Raji (cell line): ENCODE results near the gene ZNF792.
A peak's percentile ranks its signal among the peaks of the same experiment; 100 is the strongest.

Experiments
- POLR2A ChIP-seq: IDR thresholded peaks from 2 replicates; pipeline ENCODE4 v1.6.1; 2011; ENCODE audit warnings: low read depth, low read length, control low read depth; ENCODE audit not compliant: insufficient read depth

ZNF792 gene

DNA sequence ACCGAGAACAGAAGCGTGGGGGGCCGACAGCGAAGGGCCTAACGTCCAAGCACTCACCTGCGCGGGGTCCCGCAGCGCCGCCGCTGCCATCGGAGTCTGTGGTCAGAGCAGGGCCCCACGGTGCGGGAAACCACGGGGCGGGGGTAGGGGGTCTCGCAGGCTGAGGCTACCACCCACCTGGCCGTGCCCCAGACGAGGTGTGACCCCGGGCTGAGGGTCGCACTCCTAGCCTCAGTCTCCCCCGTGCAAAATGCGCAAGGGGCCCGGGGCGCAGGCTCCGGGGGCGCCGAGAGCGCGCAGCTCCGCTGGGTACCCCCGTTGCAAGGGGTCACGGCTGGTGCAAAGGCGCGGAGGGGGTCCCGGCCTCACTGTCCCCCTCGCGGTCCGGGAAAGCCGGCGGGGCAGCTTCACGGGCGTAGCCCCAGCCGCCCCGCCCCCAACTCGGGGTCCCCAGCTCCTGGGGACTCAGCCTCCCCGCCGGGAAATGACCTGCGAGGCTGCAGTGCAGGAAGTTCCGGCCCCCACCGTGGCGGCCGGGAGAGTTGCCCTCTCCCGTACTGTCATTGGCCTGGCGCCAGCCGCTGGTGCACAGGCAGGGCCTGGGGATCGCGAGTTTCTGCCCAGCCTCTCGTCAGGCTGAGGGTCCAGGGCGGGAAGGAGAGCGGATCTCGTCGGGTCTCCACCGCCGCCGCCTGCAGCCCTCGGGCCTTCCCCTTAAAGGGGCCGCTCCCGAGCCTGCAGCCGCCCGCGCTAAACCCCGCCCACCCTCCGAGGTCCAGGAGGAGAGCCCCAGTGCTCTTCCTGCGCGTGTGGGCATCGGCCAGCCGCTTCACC is at the start of gene ZNF792:
ZNF792 (minus strand) TSS at position 657 of the 834 bp plus-strand sequence; CDS start at position 90, 567 bp downstream.
- peak; percentile 49 for TF ChIP-seq POLR2A

DNA sequence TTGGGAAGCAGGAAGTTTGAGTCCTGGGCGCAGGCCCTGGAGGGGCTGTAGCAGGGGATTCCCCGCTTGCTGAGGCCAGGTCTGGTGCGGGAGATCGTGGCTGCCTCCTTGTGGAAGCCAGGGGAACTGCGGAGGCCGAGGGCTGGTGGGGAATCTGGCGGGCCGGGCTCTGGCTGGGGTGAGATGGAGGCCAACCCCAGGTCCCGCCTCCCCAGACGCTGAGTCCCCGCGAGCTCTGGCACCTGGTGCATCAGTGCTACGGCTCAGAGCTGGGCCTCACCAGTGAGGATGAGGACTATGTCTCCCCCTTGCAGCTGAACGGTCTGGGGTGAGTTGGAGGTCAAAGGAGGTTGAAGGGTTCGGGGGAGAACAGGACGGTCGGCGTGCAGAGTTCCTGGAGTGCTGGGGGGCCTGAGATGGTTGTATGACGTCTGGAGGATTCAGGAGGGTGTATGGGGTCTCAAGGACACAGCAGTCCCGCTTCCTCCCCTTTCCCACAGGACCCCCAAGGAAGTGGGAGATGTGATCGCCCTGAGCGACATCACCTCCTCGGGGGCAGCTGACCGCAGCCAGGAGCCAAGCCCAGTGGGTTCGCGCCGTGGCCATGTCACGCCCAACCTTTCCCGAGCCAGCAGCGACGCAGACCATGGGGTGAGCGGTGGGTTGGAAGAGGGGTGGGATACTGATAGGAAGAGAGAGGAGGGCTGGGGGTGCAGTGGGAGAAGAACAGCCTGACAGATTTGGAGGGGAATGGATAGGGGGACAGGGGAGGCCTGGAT is 49.2 kb upstream of the ZNF792 start:
- TF ChIP-seq POLR2A, result no peak

DNA sequence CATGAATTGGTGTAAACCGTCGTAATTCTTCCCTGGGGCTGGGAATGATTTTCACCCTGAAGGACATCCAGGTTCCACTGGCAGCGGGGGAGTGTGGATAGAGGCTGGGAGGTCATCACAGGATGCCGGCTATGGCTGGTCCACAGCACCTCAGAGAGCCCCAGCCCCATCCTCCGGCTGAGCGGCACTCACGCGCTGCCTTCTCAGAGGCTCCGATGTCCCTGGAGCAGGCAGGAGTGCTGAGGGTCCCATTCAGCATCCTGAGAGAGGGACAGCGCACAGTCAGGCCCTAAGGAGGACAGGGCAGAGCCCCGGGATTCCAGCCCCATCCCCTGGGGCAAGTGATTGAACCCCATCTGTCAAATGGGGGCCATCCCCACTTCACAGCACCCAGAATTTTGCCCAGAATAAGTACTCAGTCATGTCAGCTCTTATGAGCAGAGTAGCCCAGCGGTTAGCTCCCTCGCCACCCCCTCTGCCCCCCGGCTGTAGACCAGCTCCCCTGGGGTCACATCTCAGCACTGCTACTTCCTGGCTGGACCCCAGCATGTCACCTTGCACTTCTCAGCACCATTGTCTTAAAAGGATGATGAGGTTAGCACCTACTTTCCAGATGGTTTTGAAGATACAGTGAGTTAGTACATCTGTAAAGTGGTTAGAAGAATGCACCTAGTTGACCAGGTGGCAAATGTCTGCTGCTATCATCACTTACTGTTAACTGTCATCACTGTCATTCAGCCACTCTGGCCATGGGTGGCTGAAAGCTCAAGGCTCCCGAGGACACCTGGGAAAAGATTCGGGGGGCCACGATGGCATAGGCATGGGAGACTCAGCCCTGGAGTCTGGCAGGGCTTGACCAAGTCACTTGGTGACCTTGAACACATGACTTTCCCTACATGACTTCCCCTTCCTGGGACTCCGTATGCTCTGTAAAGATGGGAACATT is 48.0 kb upstream of the ZNF792 start:
- no peak for TF ChIP-seq POLR2A

DNA sequence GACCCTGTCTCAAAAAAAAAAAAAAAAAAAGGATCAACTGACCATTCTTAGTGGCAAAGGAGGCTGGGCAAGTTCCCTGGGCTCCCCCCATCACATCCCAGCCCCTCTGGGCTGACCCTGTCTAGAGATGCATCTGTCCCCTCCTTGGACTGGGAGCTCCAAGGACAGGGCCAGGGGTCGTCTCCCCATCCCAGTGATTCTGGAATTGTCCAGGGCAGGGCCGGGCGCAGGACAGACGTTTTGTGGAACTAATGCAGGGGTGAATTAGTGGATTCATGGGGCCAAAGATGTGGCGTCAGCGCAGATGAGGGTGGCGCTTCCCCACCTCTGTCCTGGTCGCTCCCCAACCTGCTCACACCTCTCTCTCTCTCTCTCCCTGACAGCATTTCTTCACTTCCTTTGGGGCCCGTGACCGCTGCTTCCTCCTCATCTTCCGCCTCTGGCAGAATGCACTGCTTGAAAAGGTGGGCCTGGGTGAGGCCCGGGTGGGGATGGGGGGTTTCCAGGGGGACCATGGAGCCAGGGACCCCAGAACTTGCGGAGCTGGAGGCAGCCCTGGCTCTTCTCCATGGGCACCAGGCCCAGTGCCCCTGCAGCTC is 47.2 kb upstream of the ZNF792 start:
- no peak for TF ChIP-seq POLR2A

DNA sequence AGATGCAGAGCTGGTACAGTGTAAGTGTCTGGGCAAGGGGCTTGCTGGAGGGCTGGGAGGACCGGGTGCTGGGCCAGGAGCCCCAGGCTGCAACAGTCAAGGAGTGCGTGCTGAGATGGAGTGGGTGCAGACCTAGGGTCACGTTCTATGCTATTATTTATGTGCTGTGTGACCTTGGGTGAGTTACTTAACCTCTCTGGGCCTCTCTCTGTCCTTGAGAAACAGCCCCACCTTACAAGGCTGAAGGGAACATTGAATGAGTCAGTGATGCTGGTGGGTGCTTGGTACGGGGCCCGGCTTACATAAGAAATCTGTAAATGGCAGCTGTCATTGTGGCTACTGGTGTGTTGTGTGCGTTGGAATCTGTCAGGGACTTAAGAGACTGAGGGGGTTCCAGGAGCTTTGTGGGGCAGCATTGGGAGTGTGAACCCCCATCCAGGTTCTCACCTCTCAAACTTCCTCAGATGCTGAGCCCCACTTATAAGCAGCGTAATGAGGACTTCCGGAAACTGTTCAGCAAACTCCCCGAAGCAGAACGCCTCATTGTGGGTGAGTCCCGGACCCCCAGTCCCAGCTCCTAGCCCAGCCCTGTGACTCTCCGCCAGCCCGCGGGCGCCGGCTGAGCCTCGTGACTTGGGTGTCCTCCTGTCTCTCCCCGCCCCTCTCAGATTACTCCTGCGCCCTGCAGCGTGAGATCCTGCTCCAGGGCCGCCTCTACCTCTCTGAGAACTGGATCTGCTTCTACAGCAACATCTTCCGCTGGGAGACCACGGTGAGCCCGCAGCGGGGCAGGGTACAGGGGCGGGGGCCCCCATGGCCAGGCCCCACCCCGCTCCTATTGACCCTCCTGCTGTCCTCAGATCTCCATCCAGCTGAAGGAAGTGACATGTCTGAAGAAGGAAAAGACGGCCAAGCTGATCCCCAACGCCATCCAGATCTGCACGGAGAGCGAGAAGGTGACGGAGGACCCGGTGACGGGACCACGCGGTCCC is 45.7 kb upstream of the ZNF792 start:
- TF ChIP-seq POLR2A, result no peak

DNA sequence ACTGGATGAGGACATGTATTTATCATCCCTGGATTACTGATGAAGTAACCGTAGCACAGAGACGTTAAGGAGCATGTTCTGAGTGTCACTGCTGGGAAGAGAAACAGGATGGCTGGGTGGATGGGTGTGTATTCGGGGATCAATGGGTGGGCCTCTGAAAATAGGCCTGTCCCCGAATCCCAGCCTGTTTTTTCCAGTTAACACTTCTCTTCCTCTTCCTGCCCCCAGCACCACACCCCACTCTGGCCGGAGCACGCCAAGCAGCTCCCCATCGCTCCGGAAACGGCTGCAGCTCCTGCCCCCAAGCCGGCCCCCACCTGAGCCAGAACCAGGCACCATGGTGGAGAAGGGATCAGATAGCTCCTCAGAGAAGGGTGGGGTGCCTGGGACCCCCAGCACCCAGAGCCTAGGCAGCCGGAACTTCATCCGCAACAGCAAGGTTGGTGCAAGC is 44.9 kb upstream of the ZNF792 start:
- no peak for TF ChIP-seq POLR2A

DNA sequence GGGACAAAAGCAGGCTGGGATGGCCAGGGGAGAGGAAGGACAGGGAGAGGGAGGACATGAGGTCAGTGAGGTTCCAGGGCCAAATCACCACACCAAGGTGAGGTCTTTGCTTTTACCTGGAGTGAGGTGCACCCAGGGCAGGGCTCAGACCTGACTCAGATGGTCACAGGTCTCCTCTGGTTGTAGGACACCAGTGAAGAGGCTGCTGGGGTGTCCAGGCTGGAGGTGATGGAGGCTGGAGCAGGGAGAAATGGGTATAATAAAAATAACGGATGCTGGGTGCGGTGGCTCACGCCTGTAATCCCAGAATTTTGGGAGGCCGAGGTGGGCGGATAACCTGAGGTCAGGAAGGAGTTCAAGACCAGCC is 43.0 kb upstream of the ZNF792 start:
- no peak for TF ChIP-seq POLR2A

DNA sequence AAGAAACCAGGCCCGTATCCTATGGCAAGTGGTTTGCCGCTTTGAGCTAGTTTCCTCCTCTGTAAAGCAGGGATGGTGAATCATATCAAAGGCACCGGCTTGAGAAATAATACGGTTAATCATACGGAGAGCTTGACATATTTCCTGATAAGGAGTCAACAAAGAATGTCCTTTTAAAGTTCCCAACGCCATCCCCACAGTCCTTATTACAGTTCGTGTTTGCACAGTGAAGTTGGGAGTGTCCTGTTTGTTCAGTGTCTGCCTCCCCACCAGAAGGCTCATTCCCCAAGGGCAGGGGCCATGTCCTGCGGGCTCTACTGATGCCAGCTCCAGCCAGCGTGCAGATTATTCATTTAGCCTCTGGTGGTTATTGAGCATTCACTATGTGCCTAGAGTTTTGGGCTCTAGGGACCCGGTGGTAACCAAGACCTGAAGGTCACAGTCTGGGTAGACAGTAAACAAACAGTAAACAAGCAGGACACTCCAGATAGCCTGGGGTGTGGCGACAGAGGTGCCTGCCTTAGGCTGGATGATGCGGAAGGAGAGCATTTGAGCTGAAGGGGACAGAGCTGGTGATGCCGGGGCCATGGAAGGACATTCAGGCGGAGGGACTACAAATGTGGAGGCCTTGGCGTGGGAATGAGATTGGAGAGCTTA is 42.4 kb upstream of the ZNF792 start:
- TF ChIP-seq POLR2A, result no peak

DNA sequence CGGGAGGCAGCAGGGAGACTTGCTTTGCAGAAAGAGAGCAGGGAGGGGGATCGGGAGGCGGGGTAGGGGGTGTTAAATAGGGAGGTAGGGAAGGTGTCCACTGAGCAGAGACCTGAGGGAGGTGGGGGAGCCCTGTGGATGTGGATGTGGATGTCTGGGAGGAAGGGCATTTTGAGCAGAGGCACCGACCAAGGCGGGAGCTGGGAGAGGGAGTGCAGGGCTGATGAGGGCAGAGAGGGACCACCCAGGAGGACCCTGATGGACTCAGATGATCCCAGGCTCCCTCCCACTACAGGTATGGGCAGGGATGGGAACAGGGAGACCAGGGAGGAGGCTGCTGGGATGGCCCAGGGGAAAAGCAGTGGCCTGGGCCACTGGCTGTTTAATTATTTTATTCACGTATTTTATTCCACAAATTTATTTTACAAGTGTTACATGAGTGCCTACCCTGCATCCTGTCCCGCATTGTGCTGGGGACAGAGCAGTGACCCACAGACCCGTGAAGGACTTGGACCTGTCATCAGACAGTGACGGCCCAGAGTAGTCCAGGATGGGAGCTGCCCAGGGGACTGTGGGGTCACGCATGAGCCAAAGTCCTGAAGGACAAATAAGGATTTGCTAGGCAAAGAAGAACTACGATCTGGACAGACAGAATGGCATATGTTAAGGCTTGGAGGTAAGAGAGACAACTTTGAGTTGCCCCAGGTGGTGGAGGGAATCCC is 41.4 kb upstream of the ZNF792 start:
- no peak for TF ChIP-seq POLR2A

DNA sequence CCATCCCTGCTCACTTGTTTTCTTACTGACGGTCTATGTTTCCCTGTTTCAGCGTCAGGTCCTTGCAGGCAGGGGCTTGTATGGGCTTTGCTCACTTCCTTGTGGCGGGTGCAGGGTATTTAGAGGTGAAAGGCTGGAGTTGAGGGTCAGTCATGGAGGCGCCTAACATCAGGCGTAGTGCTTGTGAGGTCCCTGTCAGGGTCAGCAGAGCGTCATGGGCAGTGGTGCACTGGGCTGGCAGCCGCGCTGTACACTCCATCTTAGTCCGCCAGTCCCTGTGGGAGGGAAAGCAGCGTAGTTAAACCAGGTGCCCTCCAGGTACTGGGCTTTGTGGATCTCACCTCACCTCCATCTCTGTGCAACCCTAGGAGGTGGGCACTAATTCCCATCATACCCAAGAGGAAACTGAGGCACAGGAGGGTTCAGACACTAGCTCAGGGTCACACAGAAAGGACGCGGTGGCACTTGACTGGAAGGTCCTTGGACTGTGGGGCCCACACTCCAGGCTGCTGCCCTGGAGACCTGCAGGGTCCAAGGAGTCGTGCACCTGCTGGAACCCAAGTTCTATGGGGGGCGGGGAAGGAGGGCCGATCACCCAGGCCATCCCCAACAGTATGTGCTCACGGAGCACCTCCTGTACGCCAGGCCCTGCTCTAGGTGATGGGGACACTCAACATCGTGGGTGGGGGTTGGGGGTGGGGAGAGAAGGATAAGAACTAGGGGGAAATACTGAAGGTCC is 40.7 kb upstream of the ZNF792 start:
- no peak for TF ChIP-seq POLR2A

DNA sequence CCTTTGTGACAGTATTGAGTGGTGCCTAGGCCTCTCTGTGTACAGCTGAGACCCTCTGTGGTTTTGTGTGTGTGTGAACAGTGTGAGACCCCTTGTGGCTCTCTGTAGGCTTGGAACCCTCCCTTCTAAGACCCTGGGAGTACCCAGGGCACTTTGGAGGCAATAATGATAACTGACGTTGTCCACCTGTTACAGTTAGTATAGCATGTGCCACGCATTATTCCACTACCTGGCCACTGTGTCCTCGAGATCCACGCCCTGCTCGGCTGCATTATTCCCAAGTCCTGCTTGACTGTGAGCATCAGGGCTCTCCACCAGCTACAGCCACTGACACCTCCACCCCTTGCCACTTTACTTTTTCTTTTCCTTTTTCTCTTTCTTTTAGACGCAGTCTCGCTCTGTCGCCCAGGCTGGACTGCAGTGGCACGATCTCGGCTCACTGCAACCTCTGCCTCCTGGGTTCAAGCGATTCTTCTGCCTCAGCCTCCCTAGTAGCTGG is 38.1 kb upstream of the ZNF792 start:
- no peak for TF ChIP-seq POLR2A
